ENCODE data around the gene CDK2AP2.

- TF ChIP-seq, protein P1, sequence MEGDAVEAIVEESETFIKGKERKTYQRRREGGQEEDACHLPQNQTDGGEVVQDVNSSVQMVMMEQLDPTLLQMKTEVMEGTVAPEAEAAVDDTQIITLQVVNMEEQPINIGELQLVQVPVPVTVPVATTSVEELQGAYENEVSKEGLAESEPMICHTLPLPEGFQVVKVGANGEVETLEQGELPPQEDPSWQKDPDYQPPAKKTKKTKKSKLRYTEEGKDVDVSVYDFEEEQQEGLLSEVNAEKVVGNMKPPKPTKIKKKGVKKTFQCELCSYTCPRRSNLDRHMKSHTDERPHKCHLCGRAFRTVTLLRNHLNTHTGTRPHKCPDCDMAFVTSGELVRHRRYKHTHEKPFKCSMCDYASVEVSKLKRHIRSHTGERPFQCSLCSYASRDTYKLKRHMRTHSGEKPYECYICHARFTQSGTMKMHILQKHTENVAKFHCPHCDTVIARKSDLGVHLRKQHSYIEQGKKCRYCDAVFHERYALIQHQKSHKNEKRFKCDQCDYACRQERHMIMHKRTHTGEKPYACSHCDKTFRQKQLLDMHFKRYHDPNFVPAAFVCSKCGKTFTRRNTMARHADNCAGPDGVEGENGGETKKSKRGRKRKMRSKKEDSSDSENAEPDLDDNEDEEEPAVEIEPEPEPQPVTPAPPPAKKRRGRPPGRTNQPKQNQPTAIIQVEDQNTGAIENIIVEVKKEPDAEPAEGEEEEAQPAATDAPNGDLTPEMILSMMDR (IDR thresholded peaks at IDR 0.05), result no peak
- TF ChIP-seq EZH2 (IDR thresholded peaks at IDR 0.05; ENCODE audit: borderline replicate concordance, insufficient read depth, low read depth, low read length, poor library complexity, severe bottlenecking), result no peak
Measured at GRCh38 chr11:67486481-67487195, 21.3 kb downstream of the CDK2AP2 start.
